ENCODE measurements around the gene STMN3.

Gene STMN3

GRCh38 chr20:63653041-63653973 lies at the start of gene STMN3:
Gene STMN3, minus strand, starts transcription at chr20:63653424. Its CDS starts 79 bp downstream, at chr20:63653345.
- no peak for DNase-seq (ENCODE audit: low read depth)

- DNase-seq (ENCODE audit: low read depth) = no peak
Measured at GRCh38 chr20:63702036-63702665, 48.9 kb upstream of the STMN3 start.

- DNase-seq (ENCODE audit: low read depth) = no peak
Measured at GRCh38 chr20:63701329-63702035, 48.3 kb upstream of the STMN3 start.

GRCh38 chr20:63701051-63701328 lies 47.8 kb upstream of the STMN3 start:
- no peak for DNase-seq (ENCODE audit: low read depth)

GRCh38 chr20:63700199-63701050 lies 47.2 kb upstream of the STMN3 start:
- DNase-seq (ENCODE audit: low read depth) = no peak

- no peak for DNase-seq (ENCODE audit: low read depth)
Measured at GRCh38 chr20:63699466-63700198, 46.4 kb upstream of the STMN3 start.

- DNase-seq (ENCODE audit: low read depth) = no peak
Measured at GRCh38 chr20:63698739-63699465, 45.7 kb upstream of the STMN3 start.

- no peak for DNase-seq (ENCODE audit: low read depth)
Measured at GRCh38 chr20:63697868-63698545, 44.8 kb upstream of the STMN3 start.

- DNase-seq (ENCODE audit: low read depth) = no peak
Measured at GRCh38 chr20:63697357-63697867, 44.2 kb upstream of the STMN3 start.

- no peak for DNase-seq (ENCODE audit: low read depth)
Measured at GRCh38 chr20:63696628-63697356, 43.6 kb upstream of the STMN3 start, which contains the start of gene TNFRSF6B. Gene TNFRSF6B, plus strand, starts transcription at chr20:63696652. Its CDS starts 116 bp downstream, at chr20:63696768.

- DNase-seq (ENCODE audit: low read depth) = no peak
Measured at GRCh38 chr20:63696306-63696627, 43.0 kb upstream of the STMN3 start.

- no peak for DNase-seq (ENCODE audit: low read depth)
Measured at GRCh38 chr20:63695424-63696305, 42.4 kb upstream of the STMN3 start.

GRCh38 chr20:63694584-63695423 lies 41.6 kb upstream of the STMN3 start:
- no peak for DNase-seq (ENCODE audit: low read depth)

- no peak for DNase-seq (ENCODE audit: low read depth)
Measured at GRCh38 chr20:63693733-63694583, 40.7 kb upstream of the STMN3 start.

- no peak for DNase-seq (ENCODE audit: low read depth)
Measured at GRCh38 chr20:63693083-63693732, 40.0 kb upstream of the STMN3 start.
